Right lobe of liver (tissue), 6 donors: ENCODE results near the gene PTAR1. TPM values are rescaled to one million over a fixed set of nuclear protein-coding genes. Genes with fewer than 3 reads are reported as not detected.

ENCODE experiments used
- ATAC-seq, 4 donors: fragments of 200-7000 bp; cut with Tn5 transposase; one replicate each; pipeline ENCODE4 v1.9.1; 2020; ENCODE audit warnings: mild to moderate bottlenecking in 4 of 4, moderate library complexity in 4 of 4
- DNase-seq, 3 donors: peaks; one replicate each; pipeline ENCODE4 v3.0.0-alpha.2; 2020
- H3K27ac ChIP-seq, 3 donors: fragments of 200-600 bp; one replicate each; pipeline ENCODE4 v1.8.0; 2022
- H3K27me3 ChIP-seq, 2 donors: fragments of 200-600 bp; one replicate each; pipeline ENCODE4 v1.8.0; 2022
- H3K36me3 ChIP-seq, 4 donors: fragments of 200-600 bp; sonication (generic) in 1 of 4; one replicate each; pipeline versions ENCODE4 v1.5.1 to v1.8.0; 2017 to 2022; ENCODE audit warnings: control low read depth in 1 of 4
- H3K4me1 ChIP-seq, 4 donors: fragments of 200-600 bp; sonication (generic) in 1 of 4; one replicate each; pipeline versions ENCODE4 v1.5.1 to v1.8.0; 2017 to 2022; ENCODE audit warnings: control low read depth in 1 of 4
- H3K4me3 ChIP-seq, 3 donors: fragments of 200-600 bp; one replicate each; pipeline ENCODE4 v1.8.0; 2022
- H3K9me3 ChIP-seq, 4 donors: fragments of 200-600 bp; sonication (generic) in 1 of 4; one replicate each; pipeline versions ENCODE4 v1.5.1 to v1.8.0; 2017 to 2022; ENCODE audit warnings: control low read depth in 1 of 4
- POLR2A ChIP-seq: fragments of 450-650 bp; IDR thresholded peaks from one replicate; pipeline ENCODE4 v1.6.1; 2017; ENCODE audit warnings: antibody characterized with exemption, mild to moderate bottlenecking
- WGBS: methylation state at CpG from one replicate; pipeline ENCODE4 v1.1.6; 2018; ENCODE audit warnings: low coverage, low lambda C conversion rate; ENCODE audit not compliant: insufficient coverage; ENCODE audit errors: missing lambda C conversion rate; 5-methylcytosine and 5-hydroxymethylcytosine counted together
- intact Hi-C, 2 donors: fragments of 100-400 bp; cut with DNase I; formaldehyde crosslinking; loops; one replicate each; pipeline versions ENCODE4 v1.11.2 to v1.14.1; 2022
- long read RNA-seq: library from polyadenylated mRNA; unstranded; transcript quantifications from one replicate; pipeline ENCODE4 v2.0.0, GENCODE V29; 2019
- total RNA-seq, 6 experiments: library from RNA; depleted of rRNA in 2 of 6; stranded (reverse); fragments of >200 nt in 2 of 6; fragmentation: NEBNext Ultra II Directional in 3 of 6; extraction: Animal tissue kit (Norgen Biotek cat#: 25700) in 3 of 6; gene quantifications; one replicate each; pipeline versions ENCODE4 v1.1.0 to v1.2.4, GENCODE V29; 2016 to 2023
- TF ChIP-seq, protein P1 (sequence below), 4 donors: fragments of 200-600 bp in 3 of 4; fragments of 450-650 bp in 1 of 4; IDR thresholded peaks; one replicate each; pipeline versions ENCODE4 v1.5.1 to v1.8.0; 2016 to 2022; ENCODE audit warnings: antibody characterized with exemption in 4 of 4, mild to moderate bottlenecking in 2 of 4
- donor health status: DM: no; HTN: yes; CAD: no.
- donor health status: DM: no; HTN: no; CAD: no.
- donor health status: DM: no; HTN: no; CAD: no.
- donor health status: DM: no; HTN: yes; CAD: no.
- donor health status: DM: no; HTN: yes; CAD: no.

PTAR1 gene, protein sequence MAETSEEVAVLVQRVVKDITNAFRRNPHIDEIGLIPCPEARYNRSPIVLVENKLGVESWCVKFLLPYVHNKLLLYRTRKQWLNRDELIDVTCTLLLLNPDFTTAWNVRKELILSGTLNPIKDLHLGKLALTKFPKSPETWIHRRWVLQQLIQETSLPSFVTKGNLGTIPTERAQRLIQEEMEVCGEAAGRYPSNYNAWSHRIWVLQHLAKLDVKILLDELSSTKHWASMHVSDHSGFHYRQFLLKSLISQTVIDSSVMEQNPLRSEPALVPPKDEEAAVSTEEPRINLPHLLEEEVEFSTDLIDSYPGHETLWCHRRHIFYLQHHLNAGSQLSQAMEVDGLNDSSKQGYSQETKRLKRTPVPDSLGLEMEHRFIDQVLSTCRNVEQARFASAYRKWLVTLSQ
- 10 to 100 TPM; 21.5 to 33.3 (median 27.0) TPM for total RNA-seq
- long read RNA-seq, partial matches to known transcripts = 1 of 4 reads
- long read RNA-seq, other reads (novel, unspliced or antisense) = 1 of 4 reads

- H3K4me1 ChIP-seq = peaks cover 0 to 11% (median 5%) of the 10 kb centered on the region in 4 donors
- peak; percentile 95 to 97 (median 96) for ATAC-seq
- DNase-seq = peak; percentile 94 to 95 (median 95)
- no peaks in the 10 kb centered on the region for H3K36me3 ChIP-seq
- peak within 1 kb of the TSS; percentile 96 to 97 (median 96) for H3K27ac ChIP-seq
- TF ChIP-seq, protein P1, sequence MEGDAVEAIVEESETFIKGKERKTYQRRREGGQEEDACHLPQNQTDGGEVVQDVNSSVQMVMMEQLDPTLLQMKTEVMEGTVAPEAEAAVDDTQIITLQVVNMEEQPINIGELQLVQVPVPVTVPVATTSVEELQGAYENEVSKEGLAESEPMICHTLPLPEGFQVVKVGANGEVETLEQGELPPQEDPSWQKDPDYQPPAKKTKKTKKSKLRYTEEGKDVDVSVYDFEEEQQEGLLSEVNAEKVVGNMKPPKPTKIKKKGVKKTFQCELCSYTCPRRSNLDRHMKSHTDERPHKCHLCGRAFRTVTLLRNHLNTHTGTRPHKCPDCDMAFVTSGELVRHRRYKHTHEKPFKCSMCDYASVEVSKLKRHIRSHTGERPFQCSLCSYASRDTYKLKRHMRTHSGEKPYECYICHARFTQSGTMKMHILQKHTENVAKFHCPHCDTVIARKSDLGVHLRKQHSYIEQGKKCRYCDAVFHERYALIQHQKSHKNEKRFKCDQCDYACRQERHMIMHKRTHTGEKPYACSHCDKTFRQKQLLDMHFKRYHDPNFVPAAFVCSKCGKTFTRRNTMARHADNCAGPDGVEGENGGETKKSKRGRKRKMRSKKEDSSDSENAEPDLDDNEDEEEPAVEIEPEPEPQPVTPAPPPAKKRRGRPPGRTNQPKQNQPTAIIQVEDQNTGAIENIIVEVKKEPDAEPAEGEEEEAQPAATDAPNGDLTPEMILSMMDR (IDR thresholded peaks at IDR 0.05) = no peak
- peak; percentile 91 for TF ChIP-seq POLR2A
- H3K4me3 ChIP-seq = peak within 1 kb of the TSS; percentile 77 to 80 (median 79)
- WGBS = 0% methylated on average over 18 of the region's 98 CpGs
- intact Hi-C loops = loop anchor here (5.0 to 10.0 kb wide), 2 partner anchors 85 to 92 kb away; partner anchors contain the start of gene APBA1 (in 1 of the 2)
- H3K9me3 ChIP-seq = no peaks in the 10 kb centered on the region
- H3K27me3 ChIP-seq = no peaks in the 10 kb centered on the region
These were observed at the start of gene PTAR1 for GRCh38 chr9:69759421-69760277. TSS of gene PTAR1 (minus strand) at chr9:69760011. CDS start at chr9:69759938, 73 bp downstream.

- H3K27ac ChIP-seq = no peak overlapping the region
- no peaks in the 10 kb centered on the region for H3K27me3 ChIP-seq
- H3K9me3 ChIP-seq = no peaks in the 10 kb centered on the region
- intact Hi-C loops = no loop called here
- TF ChIP-seq, protein P1 (IDR thresholded peaks at IDR 0.05) = peak; percentile 10 to 48 (median 30)
- TF ChIP-seq POLR2A = no peak
- DNase-seq = no peak
- H3K36me3 ChIP-seq = no peaks in the 10 kb centered on the region
- H3K4me3 ChIP-seq = no peak overlapping the region
- H3K4me1 ChIP-seq = no peaks in the 10 kb centered on the region
- 48% methylated on average over 8 of the region's 8 CpGs for whole genome bisulfite sequencing
- peak; percentile 49 to 57 (median 53) for ATAC-seq
These were observed 49.6 kb upstream of the PTAR1 start for GRCh38 chr9:69809304-69809863.

- Histone ChIP-seq H3K4me1 (no peaks in the 10 kb centered on the region), H3K27me3 (no peaks in the 10 kb centered on the region), H3K4me3 (no peak overlapping the region), H3K27ac (no peak overlapping the region), H3K36me3 (no peaks in the 10 kb centered on the region), H3K9me3 (no peaks in the 10 kb centered on the region)
- TF ChIP-seq, protein P1 (IDR thresholded peaks at IDR 0.05) = no peak
- TF ChIP-seq POLR2A = no peak
- WGBS = 47% methylated on average over 6 of the region's 6 CpGs
- intact Hi-C loops = no loop called here
- peak in 2 of 4 donors; percentile 38 to 41 for ATAC-seq
- DNase-seq = no peak
These were observed 46.8 kb upstream of the PTAR1 start for GRCh38 chr9:69806627-69807026.

GRCh38 chr9:69805962-69806515, 46.2 kb upstream of the PTAR1 start:
- ATAC-seq (peak; percentile 42 to 78 (median 54)), DNase-seq (no peak)
- Histone ChIP-seq H3K27ac (no peak overlapping the region), H3K9me3 (no peaks in the 10 kb centered on the region), H3K4me1 (no peaks in the 10 kb centered on the region), H3K4me3 (no peak overlapping the region), H3K27me3 (no peaks in the 10 kb centered on the region), H3K36me3 (no peaks in the 10 kb centered on the region)
- 39% methylated on average over 2 of the region's 3 CpGs for WGBS
- intact Hi-C loops = no loop called here
- TF ChIP-seq, protein P1 (IDR thresholded peaks at IDR 0.05) = no peak
- no peak for TF ChIP-seq POLR2A
